IPS-18c (cell line): ENCODE results near the gene ZBTB22.

Experiments used
- H3K4me3 ChIP-seq: 2 replicates; pipeline ENCODE4 v1.7.0; 2013; ENCODE audit warnings: low read depth, mild to moderate bottlenecking, low read length, moderate library complexity; ENCODE audit not compliant: insufficient read depth
- H3K9me3 ChIP-seq: one replicate; pipeline ENCODE4 v1.6.1; 2013; ENCODE audit warnings: mild to moderate bottlenecking, low read length, moderate library complexity; ENCODE audit not compliant: control insufficient read depth, insufficient read depth

ZBTB22 gene

DNA sequence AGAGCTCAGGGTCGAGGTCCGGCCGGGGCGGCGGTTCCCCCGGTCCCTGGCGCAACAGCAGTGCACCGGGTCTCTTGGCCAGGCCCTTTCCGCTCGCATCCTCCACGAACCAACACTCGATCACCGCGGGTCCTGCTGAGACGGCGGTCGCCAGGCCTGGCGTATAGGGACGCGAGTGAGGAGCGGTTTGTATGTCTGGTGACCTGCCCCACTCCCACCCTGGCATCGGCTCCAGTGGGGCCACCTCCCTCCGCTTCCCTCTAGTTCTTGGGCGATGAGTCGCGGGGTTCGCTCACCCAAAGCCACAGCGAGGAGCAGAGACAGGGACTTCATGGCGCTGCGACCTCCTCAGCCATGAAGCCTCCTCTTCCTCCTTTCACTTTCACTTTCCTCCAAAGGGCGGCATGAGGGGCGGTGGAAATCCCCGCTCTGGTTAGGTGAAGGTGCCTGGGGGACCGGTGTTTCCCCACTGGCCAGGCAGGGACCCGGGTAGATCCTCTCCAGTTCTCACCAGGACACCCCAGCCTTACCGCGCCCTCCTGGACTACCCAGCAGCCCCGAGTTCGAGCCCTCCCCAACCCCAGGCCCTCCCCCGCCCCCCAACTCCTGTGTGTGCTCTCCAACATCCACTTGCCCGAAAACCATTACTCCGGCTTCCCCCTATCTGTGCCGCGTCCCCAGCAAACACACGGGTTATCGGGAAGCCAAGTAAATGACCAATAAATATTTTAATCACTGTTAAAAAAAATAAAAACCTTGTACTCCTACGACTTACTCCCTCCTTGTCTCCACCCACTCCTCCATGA lies 3.6 kb downstream of the ZBTB22 start, which contains the start of gene TAPBP:
Gene TAPBP (minus strand): TSS at position 370 of the 806 bp plus-strand sequence. CDS start 37 bp downstream, at position 333.
- Histone ChIP-seq H3K4me3 (peak within 1 kb of the TSS; percentile 87), H3K9me3 (no peaks in the 10 kb centered on the region)

DNA sequence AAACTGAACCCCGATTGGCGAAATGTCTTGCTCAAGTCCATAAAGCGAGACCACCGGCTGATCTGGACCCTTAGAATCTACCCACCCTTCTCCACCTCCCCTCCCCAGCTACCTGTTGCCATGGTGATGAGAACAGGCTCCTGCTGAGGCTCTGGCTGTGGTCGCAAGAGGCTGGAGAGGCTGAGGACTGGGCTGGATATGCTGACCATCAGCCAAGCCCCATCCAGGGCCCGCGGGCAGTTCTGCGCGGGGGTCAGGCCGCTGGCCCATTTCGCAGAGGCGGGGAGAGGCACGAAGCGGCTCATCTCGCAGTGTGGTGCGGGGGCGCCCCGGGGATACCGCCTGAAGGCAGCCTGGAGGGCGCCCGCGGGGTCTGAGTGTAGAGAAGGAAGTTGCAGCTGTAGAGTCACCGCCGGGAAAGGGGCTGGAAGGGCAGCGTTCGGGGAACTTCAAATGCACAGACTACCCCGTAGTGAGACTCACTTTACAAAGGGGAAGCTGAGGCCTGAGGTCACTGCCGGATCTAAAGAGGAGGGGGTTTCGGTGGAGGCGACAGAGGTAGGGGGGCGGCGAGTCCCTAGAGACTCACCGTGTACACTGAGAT lies 4.3 kb downstream of the ZBTB22 start:
- H3K4me3 ChIP-seq = peak overlapping the region; percentile 87
- H3K9me3 ChIP-seq = no peaks in the 10 kb centered on the region

DNA sequence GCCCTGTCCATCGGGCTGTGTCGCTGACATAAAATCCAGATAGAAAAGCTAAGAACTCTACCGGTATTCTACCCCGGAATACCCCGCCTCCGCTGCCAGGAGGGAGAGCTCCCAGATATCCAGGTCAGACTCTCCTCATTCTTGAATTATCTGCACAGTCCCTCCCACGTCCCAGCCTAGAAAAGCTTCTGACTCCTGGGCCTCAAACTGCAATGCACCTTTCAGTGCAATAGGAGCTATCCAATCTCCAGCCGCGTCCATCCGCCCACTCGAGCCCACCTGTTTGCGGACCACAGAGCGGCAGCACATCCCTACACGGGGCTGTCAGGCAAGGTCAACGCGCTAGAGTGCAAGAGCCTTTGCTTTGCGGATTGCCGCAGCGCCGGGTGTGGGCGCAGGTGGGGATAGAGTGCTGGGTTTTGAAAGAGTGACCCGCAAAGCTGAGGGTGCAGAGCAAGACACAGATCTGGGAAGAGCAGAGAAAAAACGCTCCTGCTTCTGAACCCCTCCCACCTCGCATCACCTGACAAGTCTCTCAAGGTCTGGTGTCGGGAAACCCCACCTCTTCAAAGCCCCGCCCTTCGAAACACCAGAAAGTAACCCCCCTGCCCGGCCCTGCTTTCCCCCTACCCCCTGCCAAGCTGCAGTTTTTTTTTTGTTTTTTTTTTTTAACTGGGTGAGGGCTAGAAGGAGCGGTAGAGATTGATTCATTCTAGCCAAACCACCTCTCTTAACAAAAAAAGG lies 5.0 kb downstream of the ZBTB22 start:
- Histone ChIP-seq H3K9me3 (no peaks in the 10 kb centered on the region), H3K4me3 (peak overlapping the region; percentile 87)

DNA sequence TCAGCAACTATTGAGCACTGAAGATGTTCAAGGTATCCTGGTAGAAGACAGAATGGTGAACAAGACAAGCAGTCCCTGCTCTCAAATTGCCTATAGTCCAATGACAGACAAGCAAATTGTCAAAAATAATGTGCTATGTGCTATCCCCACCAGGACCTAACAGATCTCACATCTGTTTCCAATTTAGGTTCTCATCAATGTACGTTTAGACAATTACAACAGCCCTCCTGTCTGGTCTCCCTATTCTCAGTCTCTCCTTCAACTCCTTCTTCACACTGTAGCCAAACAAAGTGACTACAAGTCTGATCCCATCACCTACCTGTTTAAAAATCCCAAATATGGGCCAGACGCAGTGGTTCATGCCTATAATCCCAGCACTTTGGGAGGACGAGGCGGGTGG lies 11.2 kb downstream of the ZBTB22 start:
- no peak overlapping the region for H3K4me3 ChIP-seq
- H3K9me3 ChIP-seq = no peaks in the 10 kb centered on the region

DNA sequence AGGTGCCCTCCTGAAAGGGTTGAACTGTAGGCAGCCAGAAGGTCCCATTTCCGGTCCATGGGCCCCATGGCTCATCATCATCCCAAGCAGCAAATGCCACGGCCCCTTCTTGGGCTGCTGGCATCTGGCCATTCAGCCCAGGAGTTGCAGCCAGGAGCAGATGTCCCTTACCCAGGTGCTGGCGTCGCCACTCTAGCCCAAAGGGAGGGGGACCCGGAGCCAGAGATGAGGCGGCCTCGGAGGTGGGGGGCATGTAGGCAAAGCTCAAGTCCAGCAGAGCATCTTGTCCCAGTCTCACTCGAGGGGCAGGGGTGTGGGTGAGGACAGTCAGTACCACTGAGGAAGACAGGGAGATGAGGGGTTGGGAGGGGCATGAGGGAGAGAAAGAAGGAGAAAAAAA lies 12.5 kb downstream of the ZBTB22 start:
- Histone ChIP-seq H3K9me3 (no peaks in the 10 kb centered on the region), H3K4me3 (no peak overlapping the region)

DNA sequence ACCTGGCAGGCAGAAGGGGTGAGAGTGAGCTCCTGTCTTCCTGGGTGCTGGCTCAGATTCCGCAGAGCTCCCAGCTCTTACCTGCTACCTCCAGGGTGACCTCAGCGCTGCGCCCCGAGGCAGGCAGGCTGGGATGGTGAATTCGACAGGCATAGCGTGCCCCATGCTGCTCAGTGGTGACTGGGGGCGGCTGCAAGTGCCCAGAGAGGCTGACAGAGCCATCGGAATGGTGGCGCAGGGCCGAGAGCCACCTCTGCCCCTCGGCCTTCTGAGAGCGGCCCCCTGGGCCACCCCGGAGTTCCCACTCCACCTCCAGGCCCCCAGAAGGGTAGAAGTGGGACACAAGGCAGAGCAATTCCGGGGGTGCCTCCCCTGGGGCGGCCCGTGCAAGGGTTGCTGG lies 13.3 kb downstream of the ZBTB22 start:
- H3K9me3 ChIP-seq = no peaks in the 10 kb centered on the region
- H3K4me3 ChIP-seq = no peak overlapping the region

DNA sequence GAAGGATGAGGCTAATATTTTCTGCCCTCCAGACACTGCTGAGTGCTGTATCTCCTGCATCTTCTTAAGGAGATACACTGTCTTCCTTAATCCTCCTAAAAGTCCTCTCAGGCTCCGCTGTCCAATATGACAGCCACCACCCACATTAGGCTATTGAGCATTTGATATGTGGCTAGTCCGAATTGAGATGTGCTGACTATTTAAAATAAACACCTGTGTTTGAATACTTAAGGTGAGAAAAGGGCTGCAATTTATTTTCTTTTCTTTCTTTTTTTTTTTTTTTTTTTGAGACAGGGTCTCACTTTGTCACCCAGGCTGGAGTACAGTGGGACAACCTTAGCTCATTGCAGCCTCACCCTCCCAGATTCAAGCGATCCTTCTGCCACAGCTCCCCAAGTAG lies 15.7 kb downstream of the ZBTB22 start:
- no peaks in the 10 kb centered on the region for H3K9me3 ChIP-seq
- no peak overlapping the region for H3K4me3 ChIP-seq

DNA sequence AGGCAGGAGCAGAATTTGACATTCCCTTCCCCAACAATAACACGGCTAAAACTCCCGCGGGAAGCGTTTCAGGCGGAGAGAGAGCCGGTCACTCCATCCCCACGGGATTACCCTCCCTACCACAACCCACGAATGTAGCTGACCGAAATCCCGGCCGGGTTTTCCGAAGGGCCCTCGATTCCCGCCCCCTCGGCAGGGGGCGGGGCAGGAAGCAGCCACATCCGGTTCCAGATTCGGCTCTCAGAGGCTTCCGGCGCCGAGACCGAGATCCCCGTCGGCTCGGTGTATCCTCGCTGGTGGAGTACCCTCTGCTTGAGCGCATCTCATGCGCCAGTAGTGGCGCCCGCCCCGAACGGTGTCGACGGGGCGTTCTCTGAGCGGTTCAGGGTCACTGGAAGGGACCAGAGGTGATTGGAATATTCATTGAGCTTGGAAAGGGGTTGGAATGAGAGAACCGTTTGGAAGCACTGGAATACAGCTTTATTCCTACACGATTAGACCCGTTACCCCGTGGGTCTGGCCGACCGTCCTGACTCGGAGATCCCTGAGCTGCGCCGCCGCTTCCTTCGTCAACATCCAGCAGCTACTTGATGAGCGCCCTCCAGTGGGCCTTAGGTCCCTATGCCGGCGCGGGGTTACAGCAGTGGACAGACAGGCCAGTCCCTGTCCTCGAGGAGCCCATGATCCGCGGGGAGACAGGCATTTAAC lies 18.2 kb downstream of the ZBTB22 start:
- H3K9me3 ChIP-seq = no peaks in the 10 kb centered on the region
- H3K4me3 ChIP-seq = peak overlapping the region; percentile 96

DNA sequence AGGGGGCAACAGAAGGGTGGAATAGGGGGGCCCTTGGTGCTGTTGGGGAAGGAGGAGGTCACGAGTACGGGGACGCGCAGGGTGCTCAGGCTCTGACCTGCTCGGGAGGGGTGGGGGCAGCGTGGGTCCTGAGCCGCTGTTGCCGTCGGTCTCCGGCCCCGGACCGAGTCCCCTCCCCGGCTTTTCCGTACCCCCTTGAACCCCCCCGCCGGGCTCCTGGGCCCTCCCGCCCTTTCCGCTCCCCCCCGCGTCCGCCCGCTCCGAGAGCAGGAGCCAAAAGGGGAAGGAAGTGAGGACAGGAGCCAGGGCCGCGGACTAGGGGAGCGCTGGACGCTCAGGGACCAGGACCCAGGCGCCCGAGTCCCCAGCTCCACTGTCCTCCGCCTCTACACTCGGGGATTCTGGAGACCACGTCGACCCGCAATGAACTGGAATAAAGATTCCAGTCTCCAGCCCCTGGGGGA lies 18.7 kb downstream of the ZBTB22 start, which contains the start of gene RGL2:
Gene RGL2 (minus strand): TSS at position 170 of the 464 bp plus-strand sequence. CDS start 332 bp downstream, outside the sequence.
- Histone ChIP-seq H3K9me3 (no peaks in the 10 kb centered on the region), H3K4me3 (peak within 1 kb of the TSS; percentile 96)

DNA sequence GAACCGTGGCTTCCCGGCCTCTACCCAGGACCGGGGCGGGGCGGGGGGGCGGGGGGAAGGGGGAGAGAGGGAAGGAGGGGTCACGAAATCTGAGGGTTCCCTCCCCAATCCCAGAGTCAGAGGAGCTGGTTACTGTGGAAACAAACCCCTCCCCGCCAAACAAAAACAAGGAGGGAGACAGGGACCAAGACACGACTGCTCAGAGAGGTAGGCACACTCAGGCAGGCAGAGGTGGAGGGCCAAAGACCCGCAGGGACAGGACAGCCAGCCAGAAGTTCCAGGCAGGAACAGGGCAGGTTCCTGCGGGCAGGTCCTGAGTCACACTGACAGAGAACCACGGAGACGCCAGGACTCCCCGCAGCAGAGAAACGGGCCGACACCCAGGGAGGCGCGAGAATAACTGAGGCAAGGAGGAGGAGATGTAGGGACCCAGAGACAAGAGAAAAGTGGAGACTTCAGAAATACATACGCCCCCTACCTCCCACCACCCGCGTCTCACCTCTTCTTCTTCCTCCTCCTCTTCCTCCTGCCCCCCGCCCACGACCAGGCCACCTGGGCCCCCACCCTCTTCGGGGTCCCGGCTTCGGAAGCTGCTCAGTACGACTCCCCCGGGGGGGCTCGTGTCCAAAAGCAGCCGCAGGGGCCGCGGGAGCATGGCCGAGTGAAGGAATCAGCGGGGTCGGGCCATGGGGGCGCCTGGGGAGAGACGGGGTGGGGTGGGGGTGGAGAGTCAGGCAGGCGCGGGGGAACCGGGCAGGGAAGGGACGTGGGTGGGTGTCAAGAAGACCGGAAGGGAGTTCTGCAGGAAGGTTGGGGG lies 19.4 kb downstream of the ZBTB22 start:
- no peaks in the 10 kb centered on the region for H3K9me3 ChIP-seq
- peak overlapping the region; percentile 96 for H3K4me3 ChIP-seq

DNA sequence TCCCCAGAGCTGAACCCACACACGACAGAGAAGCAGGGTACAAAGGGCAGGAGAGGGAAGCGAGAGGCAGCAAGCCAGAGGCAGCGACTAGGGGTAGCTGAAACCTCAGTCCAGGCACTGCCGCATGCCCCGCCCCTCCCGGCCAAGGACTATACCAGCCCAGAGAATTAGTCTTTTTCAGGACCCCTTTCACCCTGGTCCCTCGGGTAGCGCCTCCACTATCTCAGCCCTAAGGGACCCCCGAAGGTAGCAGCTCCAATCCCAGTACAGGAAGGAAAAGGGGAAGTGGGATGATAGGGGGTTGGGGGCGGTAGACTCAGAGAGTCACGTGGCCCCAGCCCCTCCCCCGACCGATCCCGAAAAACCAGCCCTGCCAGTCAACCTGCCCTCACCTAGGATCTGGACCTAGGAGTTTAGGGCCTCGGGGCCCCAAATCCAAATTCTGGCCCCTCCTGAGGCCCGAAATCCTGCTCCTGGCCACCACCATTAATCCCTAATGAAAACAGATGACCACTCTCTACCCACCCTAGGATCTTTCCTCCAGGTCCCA lies 20.1 kb downstream of the ZBTB22 start:
- H3K9me3 ChIP-seq = no peaks in the 10 kb centered on the region
- peak overlapping the region; percentile 63 for H3K4me3 ChIP-seq

DNA sequence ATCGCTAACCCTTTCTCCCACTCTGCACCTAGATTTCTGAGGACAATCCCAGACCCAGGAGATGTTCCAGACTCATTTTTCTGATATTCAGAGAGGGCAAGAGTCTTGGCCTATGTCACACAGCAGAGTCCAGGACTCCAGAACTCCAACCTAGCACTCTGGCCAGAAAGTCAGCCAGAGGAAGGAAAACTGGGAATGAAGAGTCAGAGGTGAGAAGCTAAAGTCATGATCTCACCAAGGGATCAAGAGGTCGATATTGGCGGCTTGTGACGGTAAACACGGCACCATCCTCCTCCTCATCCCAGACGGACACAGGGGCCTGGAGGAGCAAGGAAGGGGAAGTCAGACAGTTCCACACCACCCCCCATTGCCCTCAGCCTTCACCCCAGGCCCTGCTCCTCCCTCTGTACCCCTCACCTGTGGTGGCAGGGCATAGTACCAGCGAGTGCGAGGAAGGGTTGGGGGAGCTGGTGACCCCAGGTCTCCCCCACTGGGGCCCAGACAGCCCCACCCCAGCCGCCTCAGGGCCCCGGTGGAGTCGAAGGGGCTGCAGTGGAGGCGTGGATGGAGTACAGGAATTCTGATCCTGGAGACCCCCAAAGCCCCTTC lies 20.6 kb downstream of the ZBTB22 start:
- no peaks in the 10 kb centered on the region for H3K9me3 ChIP-seq
- H3K4me3 ChIP-seq = peak overlapping the region; percentile 63

DNA sequence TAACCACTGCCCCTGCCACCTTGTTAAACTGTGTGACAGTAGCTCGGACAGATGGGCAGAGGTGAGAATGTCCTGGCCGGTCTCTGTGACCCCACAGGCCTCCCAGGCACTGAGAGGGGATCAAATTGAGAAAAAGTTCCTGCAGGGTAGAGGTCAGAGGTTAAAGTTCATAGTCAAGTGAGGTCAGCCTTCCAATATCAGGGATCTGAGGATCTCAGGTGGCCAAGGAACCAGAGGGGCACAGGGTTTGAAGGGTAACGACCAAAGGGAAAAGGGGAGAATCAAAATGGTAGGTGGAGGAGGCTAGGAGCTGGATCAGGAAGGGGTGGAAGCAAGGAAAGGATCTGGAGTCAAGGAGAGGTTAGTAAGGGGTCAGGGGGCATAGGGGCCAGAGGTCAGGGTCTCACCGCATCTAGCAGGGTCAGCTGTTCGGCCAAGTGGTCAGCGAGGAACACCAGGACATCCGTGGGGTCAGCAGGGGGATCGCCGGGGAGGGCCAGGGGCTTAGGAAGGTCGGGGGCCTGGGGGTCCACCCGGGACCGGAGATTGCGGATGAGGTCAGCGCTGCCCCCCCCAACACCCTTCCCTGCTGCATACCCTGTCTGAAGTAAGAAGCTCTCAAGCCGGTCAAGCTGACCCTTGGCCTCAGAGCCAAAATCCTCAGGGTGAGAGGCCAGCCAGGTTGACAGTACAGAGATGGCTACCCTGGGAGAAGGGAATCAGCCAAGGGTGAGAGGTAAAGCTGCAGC lies 21.7 kb downstream of the ZBTB22 start:
- H3K4me3 ChIP-seq = no peak overlapping the region
- H3K9me3 ChIP-seq = no peaks in the 10 kb centered on the region

DNA sequence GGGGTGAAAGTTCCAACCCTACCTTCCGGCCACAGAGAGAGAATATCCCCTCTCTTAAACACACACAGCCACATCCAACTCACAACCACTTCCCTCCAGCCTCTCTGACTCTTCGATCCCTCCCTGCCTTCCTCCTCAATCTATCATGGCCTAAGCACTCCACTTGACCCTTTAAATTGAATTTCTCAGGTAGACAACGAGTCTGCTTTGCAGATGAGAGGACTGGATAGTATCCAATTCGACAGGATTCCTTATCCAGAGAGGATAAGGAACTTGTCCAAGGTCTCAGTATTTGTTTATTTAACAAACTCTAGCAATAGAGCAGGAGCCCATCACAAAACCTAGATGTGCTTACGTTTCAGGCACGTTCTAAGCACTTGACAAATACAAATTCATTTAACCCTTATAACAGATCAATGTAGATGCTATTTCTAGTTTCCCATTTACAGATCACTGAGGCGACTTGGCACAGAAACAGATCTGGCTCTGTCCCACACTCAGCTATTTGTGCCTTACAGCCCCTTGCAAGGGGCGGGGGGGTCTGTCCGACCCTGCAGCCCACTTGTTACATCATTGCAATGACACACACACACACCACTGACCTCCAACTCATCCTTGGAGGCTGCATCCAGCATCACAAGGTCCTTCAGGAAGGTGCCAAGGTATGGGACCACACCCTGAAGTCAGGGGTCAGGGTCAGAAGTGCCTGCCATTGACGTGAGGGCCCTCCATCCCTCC lies 23.3 kb downstream of the ZBTB22 start:
- Histone ChIP-seq H3K9me3 (no peaks in the 10 kb centered on the region), H3K4me3 (no peak overlapping the region)
